Hematopoietic multipotent progenitor cell treated with erythropoietin and hydrocortisone succinate and interleukin-3 and kit ligand, for 15 days (in vitro differentiated cells): Measurements from ENCODE around the gene ODAD4.

Experiments used
- DNase-seq: peaks from one replicate; pipeline ENCODE4 v3.0.0-alpha.2; 2015; ENCODE audit warnings: low spot score

Gene ODAD4

GRCh38 chr17:41971721-41972523, 41.5 kb downstream of the ODAD4 start:
- DNase-seq = no peak

GRCh38 chr17:41972571-41973407, 42.4 kb downstream of the ODAD4 start:
- DNase-seq = no peak

- DNase-seq = no peak
These were observed 43.0 kb downstream of the ODAD4 start for GRCh38 chr17:41973408-41973811.

- no peak for DNase-seq
These were observed 43.6 kb downstream of the ODAD4 start for GRCh38 chr17:41974031-41974430.

- no peak for DNase-seq
These were observed 44.2 kb downstream of the ODAD4 start for GRCh38 chr17:41974658-41975057.

GRCh38 chr17:41975099-41976083, 45.0 kb downstream of the ODAD4 start:
- DNase-seq = no peak

GRCh38 chr17:41976142-41976768, 45.8 kb downstream of the ODAD4 start:
- DNase-seq = no peak

- DNase-seq = no peak
These were observed 47.6 kb downstream of the ODAD4 start for GRCh38 chr17:41977991-41978390.

- DNase-seq = no peak
These were observed 51.8 kb downstream of the ODAD4 start for GRCh38 chr17:41982026-41982760.

- DNase-seq = no peak
These were observed 54.0 kb downstream of the ODAD4 start for GRCh38 chr17:41984454-41984853.

GRCh38 chr17:41985919-41986318, 55.5 kb downstream of the ODAD4 start:
- DNase-seq = no peak

- DNase-seq = no peak
These were observed 56.2 kb downstream of the ODAD4 start for GRCh38 chr17:41986634-41987033.

GRCh38 chr17:41987642-41988041, 57.2 kb downstream of the ODAD4 start:
- DNase-seq = no peak

GRCh38 chr17:41988418-41988817, 58.0 kb downstream of the ODAD4 start:
- DNase-seq = no peak

- DNase-seq = no peak
These were observed 59.4 kb downstream of the ODAD4 start for GRCh38 chr17:41989702-41990419.

GRCh38 chr17:41992576-41992975, 62.2 kb downstream of the ODAD4 start:
- DNase-seq = no peak

GRCh38 chr17:41996855-41997164, 66.4 kb downstream of the ODAD4 start:
- DNase-seq = no peak

GRCh38 chr17:41998497-41998896, 68.1 kb downstream of the ODAD4 start:
- DNase-seq = no peak

GRCh38 chr17:42000413-42001133, 70.2 kb downstream of the ODAD4 start:
- no peak for DNase-seq

- DNase-seq = no peak
These were observed 71.3 kb downstream of the ODAD4 start for GRCh38 chr17:42001729-42002128.
